Chondrocyte (in vitro differentiated cells): ENCODE results near the gene DNM2. TPM values are rescaled to one million over a fixed set of nuclear protein-coding genes. Genes with fewer than 3 reads are reported as not detected.
"Not testable (repeated sequence)": the region's sequence is repeated elsewhere in the genome, so short reads cannot be mapped to it uniquely, and the experiment has no call there.

Experiments used
- DNase-seq: peaks from one replicate; pipeline ENCODE4 v3.0.0; 2021; ENCODE audit warnings: mixed read lengths, low spot score
- H3K27ac Mint-ChIP-seq: one replicate; pipeline ENCODE4 v1.8.0; 2021; ENCODE audit warnings: mild to moderate bottlenecking, moderate library complexity, mixed read lengths; ENCODE audit not compliant: unreplicated experiment
- H3K27me3 Mint-ChIP-seq: 2 replicates; pipeline ENCODE4 v1.8.0; 2021; ENCODE audit warnings: low read depth, mixed read lengths
- H3K36me3 Mint-ChIP-seq: 2 replicates; pipeline ENCODE4 v1.8.0; 2021; ENCODE audit warnings: low read depth, mixed read lengths
- H3K4me1 Mint-ChIP-seq: 2 replicates; pipeline ENCODE4 v1.8.0; 2021; ENCODE audit warnings: low read depth, mild to moderate bottlenecking, mixed read lengths
- H3K4me3 Mint-ChIP-seq: one replicate; pipeline ENCODE4 v1.8.0; 2021; ENCODE audit warnings: mild to moderate bottlenecking, moderate library complexity, mixed read lengths; ENCODE audit not compliant: unreplicated experiment
- H3K9me3 Mint-ChIP-seq: 2 replicates; pipeline ENCODE4 v1.8.0; 2021; ENCODE audit warnings: low read depth, mixed read lengths
- long read RNA-seq: library from polyadenylated mRNA; stranded (forward); transcript quantifications from one replicate; pipeline ENCODE4 v2.0.0, GENCODE V29; 2021
- total RNA-seq: library from RNA; stranded (reverse); gene quantifications from 3 replicates; pipeline ENCODE4 v1.2.1, GENCODE V29; 2021
- TF ChIP-seq, protein P1 (sequence below): fragments of 200-600 bp; sonication (generic); IDR thresholded peaks from 2 replicates; pipeline ENCODE4 v1.5.0; 2021; ENCODE audit warnings: antibody characterized with exemption, mild to moderate bottlenecking, moderate library complexity

DNM2 gene
- total RNA-seq: 106 to 125 TPM (median 116 TPM) in 3 replicates
- long read RNA-seq, full-length matches to known transcripts: 199 of 310 reads
- long read RNA-seq, partial matches to known transcripts: 26 of 310 reads
- long read RNA-seq, other reads (novel, unspliced or antisense): 85 of 310 reads

DNA sequence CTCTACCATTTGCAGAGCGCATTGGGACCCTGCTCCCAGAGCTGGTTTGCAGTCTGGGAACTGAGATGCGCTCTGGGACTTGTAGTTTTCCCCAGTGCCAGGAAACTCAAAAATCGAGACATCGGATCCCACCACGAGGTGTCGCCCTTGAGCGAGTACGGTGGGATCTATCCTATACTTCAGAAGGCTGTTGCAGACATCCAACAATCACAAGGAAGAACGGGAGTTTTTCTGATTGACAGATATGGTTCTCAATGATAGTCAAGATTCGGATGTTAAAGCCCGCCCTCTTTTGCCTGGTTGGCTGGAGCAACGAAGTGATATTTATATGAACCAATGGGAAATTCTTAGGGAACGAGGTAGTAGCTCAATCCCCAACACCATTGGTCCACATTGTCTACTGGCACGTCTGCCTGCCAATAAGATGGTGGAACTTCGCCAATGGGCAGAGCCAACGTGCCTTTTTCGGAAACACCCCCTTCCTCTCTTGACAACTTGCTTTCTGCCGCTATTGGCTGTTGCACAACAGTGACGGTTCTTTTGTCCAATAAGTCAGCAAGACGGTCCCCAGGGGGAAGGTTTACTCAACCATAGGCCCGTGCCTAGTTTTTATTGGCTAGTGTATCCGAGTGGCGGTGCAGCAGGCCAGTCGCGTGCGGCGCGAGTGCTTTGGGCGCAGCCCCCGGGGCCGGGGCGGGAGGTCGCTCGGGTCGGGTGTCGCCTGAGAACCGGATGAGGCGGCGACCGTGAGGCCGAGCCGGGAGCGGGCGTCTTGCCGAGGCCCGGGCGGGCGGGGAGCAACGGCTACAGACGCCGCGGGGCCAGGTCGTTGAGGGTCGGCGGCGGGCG lies at the start of gene DNM2:
DNM2 (plus strand) TSS at position 724 of the 849 bp plus-strand sequence. CDS start 164 bp downstream, outside the sequence.
- Mint-ChIP-seq H3K9me3 (no peaks in the 10 kb centered on the region), H3K36me3 (peaks cover 4% of the 10 kb centered on the region), H3K4me1 (peaks cover 24% of the 10 kb centered on the region), H3K4me3 (peak within 1 kb of the TSS; percentile 96), H3K27ac (peak within 1 kb of the TSS; percentile 94), H3K27me3 (no peaks in the 10 kb centered on the region)
- TF ChIP-seq, protein P1, sequence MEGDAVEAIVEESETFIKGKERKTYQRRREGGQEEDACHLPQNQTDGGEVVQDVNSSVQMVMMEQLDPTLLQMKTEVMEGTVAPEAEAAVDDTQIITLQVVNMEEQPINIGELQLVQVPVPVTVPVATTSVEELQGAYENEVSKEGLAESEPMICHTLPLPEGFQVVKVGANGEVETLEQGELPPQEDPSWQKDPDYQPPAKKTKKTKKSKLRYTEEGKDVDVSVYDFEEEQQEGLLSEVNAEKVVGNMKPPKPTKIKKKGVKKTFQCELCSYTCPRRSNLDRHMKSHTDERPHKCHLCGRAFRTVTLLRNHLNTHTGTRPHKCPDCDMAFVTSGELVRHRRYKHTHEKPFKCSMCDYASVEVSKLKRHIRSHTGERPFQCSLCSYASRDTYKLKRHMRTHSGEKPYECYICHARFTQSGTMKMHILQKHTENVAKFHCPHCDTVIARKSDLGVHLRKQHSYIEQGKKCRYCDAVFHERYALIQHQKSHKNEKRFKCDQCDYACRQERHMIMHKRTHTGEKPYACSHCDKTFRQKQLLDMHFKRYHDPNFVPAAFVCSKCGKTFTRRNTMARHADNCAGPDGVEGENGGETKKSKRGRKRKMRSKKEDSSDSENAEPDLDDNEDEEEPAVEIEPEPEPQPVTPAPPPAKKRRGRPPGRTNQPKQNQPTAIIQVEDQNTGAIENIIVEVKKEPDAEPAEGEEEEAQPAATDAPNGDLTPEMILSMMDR: peak; percentile 89
- DNase-seq: peak; percentile 98

DNA sequence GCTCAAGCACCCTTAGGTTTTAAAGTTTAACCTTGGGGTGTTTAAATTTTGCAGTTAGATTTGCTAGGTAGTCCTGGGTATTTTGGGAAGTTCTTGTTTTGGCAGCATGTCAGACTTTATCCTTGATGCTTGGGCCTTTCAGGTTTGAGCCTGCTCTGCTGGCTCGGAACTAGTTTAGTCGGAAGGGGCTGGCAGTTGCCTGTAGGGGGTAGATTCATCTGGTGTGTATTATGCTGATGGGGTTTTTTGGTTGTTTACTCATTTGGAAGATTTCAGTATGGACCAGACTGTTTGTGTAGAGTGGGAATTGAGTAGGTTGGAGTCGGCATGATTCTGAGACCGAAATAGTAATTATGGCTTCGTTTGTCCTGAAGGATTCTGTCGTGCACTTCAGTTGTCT lies 48.6 kb upstream of the DNM2 start:
- Mint-ChIP-seq H3K27ac (peak overlapping the region; percentile 64), H3K27me3 (no peaks in the 10 kb centered on the region)

DNA sequence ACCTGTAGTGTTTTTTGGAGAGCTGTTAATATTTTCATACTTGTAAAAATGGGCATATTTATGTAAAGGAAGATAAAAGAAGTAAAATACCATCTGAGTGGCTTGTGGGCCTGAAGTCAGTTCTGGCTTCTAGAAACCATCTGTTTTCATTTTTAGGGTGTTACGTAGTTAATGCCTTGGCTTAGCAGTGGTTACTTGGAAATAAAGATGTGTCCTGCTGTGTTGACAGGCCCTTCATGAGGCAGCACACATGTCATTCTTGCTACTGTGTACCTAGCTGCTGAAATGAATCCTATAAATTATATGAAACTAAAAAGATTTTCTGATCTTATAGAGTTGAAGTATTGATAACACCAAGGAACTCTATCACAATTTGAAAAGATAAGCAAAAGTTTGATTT lies 47.7 kb upstream of the DNM2 start:
- Mint-ChIP-seq H3K4me1 (peaks cover 28% of the 10 kb centered on the region), H3K4me3 (no peak overlapping the region), H3K27me3 (no peaks in the 10 kb centered on the region), H3K36me3 (peaks cover 13% of the 10 kb centered on the region), H3K27ac (peak overlapping the region; percentile 64), H3K9me3 (no peaks in the 10 kb centered on the region)
- TF ChIP-seq, protein P1: no peak
- no peak for DNase-seq

More for the DNA sequence above, 48.6 kb upstream of the DNM2 start:
- DNase-seq: no peak
- H3K4me3 Mint-ChIP-seq: no peak overlapping the region
- peaks cover 28% of the 10 kb centered on the region for H3K4me1 Mint-ChIP-seq
- H3K9me3 Mint-ChIP-seq: no peaks in the 10 kb centered on the region
- peaks cover 11% of the 10 kb centered on the region for H3K36me3 Mint-ChIP-seq
- TF ChIP-seq, protein P1: no peak

DNA sequence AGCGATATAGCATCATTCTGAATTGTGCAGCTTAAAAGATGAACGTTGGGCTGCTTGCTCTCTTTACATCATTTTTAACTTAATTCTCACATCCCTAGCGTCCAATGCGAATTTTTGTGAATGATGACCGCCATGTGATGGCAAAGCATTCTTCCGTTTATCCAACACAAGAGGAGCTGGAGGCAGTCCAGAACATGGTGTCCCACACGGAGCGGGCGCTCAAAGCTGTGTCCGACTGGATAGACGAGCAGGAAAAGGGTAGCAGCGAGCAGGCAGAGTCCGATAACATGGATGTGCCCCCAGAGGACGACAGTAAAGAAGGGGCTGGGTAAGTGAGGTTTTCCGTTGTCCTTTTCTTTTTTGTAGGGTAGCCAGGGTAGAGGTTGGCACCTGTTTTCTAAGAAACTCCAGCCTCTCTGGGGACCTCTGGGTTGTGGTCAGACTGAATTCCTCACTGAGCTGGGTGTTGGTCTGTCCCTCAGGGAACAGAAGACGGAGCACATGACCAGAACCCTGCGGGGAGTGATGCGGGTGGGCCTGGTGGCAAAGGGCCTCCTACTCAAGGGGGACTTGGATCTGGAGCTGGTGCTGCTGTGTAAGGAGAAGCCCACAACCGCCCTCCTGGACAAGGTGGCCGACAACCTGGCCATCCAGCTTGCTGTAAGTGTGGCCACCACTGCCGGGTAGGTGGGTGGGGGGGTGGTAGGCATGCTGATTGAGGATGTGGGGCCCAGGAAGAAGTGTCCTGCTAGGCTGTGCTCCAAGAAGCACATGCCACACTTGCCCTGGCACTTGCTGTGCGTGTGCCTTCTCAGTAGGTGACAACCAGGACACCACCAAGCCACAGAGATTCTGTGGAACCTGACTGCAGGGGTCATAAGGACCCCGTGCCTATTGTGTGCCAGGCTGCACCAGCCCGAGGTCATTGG lies 46.7 kb upstream of the DNM2 start:
- no peaks in the 10 kb centered on the region for H3K27me3 Mint-ChIP-seq
- H3K4me3 Mint-ChIP-seq: no peak overlapping the region
- H3K36me3 Mint-ChIP-seq: peaks cover 13% of the 10 kb centered on the region
- no peaks in the 10 kb centered on the region for H3K9me3 Mint-ChIP-seq
- H3K4me1 Mint-ChIP-seq: peaks cover 28% of the 10 kb centered on the region
- TF ChIP-seq, protein P1: no peak
- peak overlapping the region; percentile 2 for H3K27ac Mint-ChIP-seq
- no peak for DNase-seq

DNA sequence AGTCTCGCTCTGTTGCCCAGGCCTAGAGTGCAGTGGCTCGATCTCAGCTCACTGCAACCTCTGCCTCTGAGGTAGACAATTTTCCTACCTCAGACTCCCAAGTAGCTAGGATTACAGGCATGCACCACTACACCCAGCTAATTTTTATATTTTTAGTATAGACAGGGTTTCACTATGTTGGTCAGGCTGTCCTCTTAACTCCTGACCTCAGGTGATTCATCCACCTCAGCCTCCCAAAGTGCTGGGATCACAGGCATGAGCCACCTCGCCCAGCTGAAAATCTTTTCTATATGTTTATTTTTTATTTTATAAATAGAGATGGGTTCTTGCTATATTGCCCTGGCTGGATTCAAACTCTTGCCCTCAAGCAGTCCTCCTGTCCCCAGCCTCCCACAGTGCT lies 46.0 kb upstream of the DNM2 start:
- H3K36me3 Mint-ChIP-seq: peaks cover 14% of the 10 kb centered on the region
- DNase-seq, H3K27me3 Mint-ChIP-seq, H3K4me3 Mint-ChIP-seq, H3K27ac Mint-ChIP-seq, H3K9me3 Mint-ChIP-seq: not testable (repeated sequence)
- H3K4me1 Mint-ChIP-seq: peaks cover 28% of the 10 kb centered on the region

DNA sequence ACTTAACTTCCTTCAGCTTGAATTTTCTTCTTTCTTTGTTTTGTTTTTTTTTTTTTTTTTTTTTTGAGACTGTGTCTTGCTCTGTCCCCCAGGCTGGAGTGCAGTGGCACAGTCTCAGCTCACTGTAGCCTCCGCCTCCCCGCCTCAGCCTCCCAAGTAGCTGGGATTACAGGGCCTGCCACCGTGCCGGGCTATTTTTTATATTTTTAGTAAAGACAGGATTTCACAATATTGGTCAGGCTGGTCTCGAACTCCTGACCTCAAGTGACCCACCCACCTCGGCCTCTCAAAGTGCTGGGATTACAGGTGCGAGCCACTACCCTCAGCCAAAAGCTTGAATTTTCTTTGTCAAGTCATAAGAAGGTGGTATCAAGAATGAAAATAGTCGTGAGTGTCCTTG lies 42.7 kb upstream of the DNM2 start:
- H3K4me3 Mint-ChIP-seq, H3K9me3 Mint-ChIP-seq, DNase-seq, H3K27me3 Mint-ChIP-seq, H3K27ac Mint-ChIP-seq: not testable (repeated sequence)
- Mint-ChIP-seq H3K4me1 (peaks cover 13% of the 10 kb centered on the region), H3K36me3 (peaks cover 28% of the 10 kb centered on the region)
